ENCODE measurements around the gene TEPSIN.

Gene TEPSIN

DNA sequence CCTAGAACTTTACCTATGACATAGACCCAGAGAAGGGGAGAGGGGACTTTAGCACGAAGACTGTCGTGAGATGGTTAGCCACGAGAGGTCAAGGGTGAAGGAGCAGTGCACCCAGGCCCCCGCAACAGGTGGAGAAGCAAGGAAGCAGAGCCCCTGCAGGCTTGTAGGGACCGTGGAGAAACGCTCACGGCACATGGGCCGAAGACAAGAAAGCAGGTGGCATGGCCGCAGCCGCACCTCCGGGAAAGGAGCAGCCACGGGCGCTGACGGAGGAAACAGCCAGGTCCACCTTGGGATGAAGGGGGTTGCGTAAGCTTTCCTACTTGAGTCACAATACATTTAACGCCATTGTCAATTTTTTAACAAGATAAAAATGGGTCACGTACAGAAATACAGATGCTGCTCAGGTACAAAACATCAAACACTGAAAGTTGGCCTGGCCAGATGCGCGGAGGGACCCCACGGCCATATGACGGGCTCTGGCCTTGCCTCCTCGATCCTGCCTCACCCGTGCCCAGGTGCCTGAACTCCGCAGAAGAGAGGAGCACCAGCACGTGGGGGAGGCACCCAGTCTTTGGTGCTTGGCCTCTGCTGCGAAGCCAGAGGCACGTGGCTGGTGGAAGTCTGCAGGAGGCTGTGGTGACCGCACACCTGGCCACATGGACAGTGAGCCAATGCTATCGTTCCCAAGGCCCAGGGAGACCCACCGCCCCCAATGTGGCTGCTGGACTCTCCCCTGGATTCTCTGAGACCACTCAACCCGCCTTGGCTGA is 35.0 kb upstream of the TEPSIN start:
- Histone ChIP-seq H3K9ac (ENCODE audit: low read length) (no peak overlapping the region), H3K4me2 (ENCODE audit: low read length, poor library complexity, severe bottlenecking) (no peak overlapping the region), H3K9me3 (ENCODE audit: control insufficient read depth, low read length) (no peaks in the 10 kb centered on the region), H4K8ac (ENCODE audit: low read length) (no peak overlapping the region), H3K18ac (ENCODE audit: low read depth in 1 of 2, low read length in 2 of 2) (no peak overlapping the region), H4K91ac (ENCODE audit: low read length) (no peak overlapping the region), H3K27me3 (ENCODE audit: control insufficient read depth in 1 of 2, insufficient read depth in 1 of 2, low read length in 2 of 2) (no peaks in the 10 kb centered on the region), H3K14ac (ENCODE audit: low read length in 2 of 2) (no peak overlapping the region), H2BK12ac (ENCODE audit: low read length in 2 of 2) (no peak overlapping the region), H3K36me3 (ENCODE audit: control insufficient read depth in 1 of 2, insufficient read depth in 2 of 2, low read depth in 1 of 2, low read length in 2 of 2) (peaks cover 77 to 89% of the 10 kb centered on the region in 2 experiments), H3K27ac (ENCODE audit: low read length, poor library complexity, severe bottlenecking) (no peak overlapping the region), H2AK5ac (ENCODE audit: low read length, severe bottlenecking) (no peak overlapping the region), H2AFZ (ENCODE audit: low read depth, low read length) (no peak overlapping the region), H3K4me3 (ENCODE audit: insufficient read depth in 1 of 2, low read depth in 1 of 2, low read length in 2 of 2) (no peak overlapping the region), H3K23ac (ENCODE audit: low read length in 2 of 2) (no peak overlapping the region), H2BK120ac (ENCODE audit: low read depth, low read length) (no peak overlapping the region), H2BK5ac (ENCODE audit: low read depth, low read length, poor library complexity, severe bottlenecking) (no peak overlapping the region), H2BK15ac (ENCODE audit: low read depth, poor library complexity, severe bottlenecking) (no peak overlapping the region), H3K4me1 (ENCODE audit: control insufficient read depth, insufficient read depth, low read depth, low read length) (peaks cover 9% of the 10 kb centered on the region), H3K79me1 (replicated peaks; ENCODE audit: low read length, poor library complexity, severe bottlenecking) (peaks cover 23% of the 10 kb centered on the region), H3K4ac (ENCODE audit: low read depth in 1 of 2, low read length in 2 of 2) (no peak overlapping the region)
- DNase-seq = no peak
- WGBS = 98% methylated on average over 31 of the region's 31 CpGs

DNA sequence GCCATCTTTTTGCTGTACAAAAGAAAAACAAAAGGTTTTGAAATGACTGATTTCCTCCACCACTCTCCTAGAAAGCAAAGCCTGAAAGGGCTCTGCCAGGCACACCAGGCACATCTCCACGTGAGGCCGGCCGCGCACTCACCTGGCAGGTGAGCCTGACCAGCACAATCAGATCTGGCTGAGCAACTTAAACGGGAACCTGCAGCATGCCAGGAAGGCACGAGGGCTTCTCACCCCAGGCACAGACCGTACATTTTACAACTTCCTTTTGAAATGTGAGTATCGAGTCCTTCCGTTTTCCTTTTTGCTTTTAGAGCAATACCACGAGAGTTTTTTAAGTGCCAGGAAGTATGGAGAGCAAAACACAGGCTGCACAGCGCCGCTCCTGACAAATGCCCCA is 33.8 kb upstream of the TEPSIN start:
- Histone ChIP-seq H3K36me3 (ENCODE audit: control insufficient read depth in 1 of 2, insufficient read depth in 2 of 2, low read depth in 1 of 2, low read length in 2 of 2) (peaks cover 81% of the 10 kb centered on the region in 2 experiments), H3K9me3 (ENCODE audit: control insufficient read depth, low read length) (no peaks in the 10 kb centered on the region), H2BK120ac (ENCODE audit: low read depth, low read length) (no peak overlapping the region), H2BK5ac (ENCODE audit: low read depth, low read length, poor library complexity, severe bottlenecking) (no peak overlapping the region), H3K27ac (ENCODE audit: low read length, poor library complexity, severe bottlenecking) (no peak overlapping the region), H3K4me2 (ENCODE audit: low read length, poor library complexity, severe bottlenecking) (no peak overlapping the region), H3K23ac (ENCODE audit: low read length in 2 of 2) (no peak overlapping the region), H3K18ac (ENCODE audit: low read depth in 1 of 2, low read length in 2 of 2) (no peak overlapping the region), H2AK5ac (ENCODE audit: low read length, severe bottlenecking) (no peak overlapping the region), H4K91ac (ENCODE audit: low read length) (no peak overlapping the region), H2AFZ (ENCODE audit: low read depth, low read length) (no peak overlapping the region), H2BK15ac (ENCODE audit: low read depth, poor library complexity, severe bottlenecking) (no peak overlapping the region), H3K4me3 (ENCODE audit: insufficient read depth in 1 of 2, low read depth in 1 of 2, low read length in 2 of 2) (no peak overlapping the region), H3K4me1 (ENCODE audit: control insufficient read depth, insufficient read depth, low read depth, low read length) (peaks cover 9% of the 10 kb centered on the region), H3K9ac (ENCODE audit: low read length) (no peak overlapping the region), H3K4ac (ENCODE audit: low read depth in 1 of 2, low read length in 2 of 2) (no peak overlapping the region), H3K27me3 (ENCODE audit: control insufficient read depth in 1 of 2, insufficient read depth in 1 of 2, low read length in 2 of 2) (no peaks in the 10 kb centered on the region), H4K8ac (ENCODE audit: low read length) (no peak overlapping the region), H3K14ac (ENCODE audit: low read length in 2 of 2) (no peak overlapping the region), H2BK12ac (ENCODE audit: low read length in 2 of 2) (no peak overlapping the region), H3K79me1 (replicated peaks; ENCODE audit: low read length, poor library complexity, severe bottlenecking) (peaks cover 13% of the 10 kb centered on the region)
- no peak for DNase-seq
- WGBS = 94% methylated on average over 12 of the region's 12 CpGs

DNA sequence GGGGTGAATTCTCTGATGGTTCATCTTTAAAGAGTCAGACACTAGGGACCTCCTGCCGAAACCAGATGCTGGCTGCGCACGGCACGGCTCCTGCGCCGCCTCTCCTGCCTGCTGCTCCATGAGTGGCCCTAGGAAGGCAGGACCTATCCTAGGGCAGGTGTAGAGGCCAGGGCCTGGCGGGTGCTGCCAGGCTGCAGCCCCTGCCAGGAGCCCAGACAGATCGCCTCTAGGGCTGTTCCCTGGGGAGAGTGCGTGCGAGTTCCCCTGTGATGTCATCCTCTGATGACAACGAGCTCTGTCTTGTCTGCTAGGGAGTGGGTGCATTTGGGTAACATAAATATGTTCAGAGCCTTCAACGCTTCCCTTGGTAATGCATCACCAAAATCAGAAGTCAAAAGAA is 32.4 kb upstream of the TEPSIN start:
- no peak overlapping the region for H3K4me3 ChIP-seq (ENCODE audit: insufficient read depth in 1 of 2, low read depth in 1 of 2, low read length in 2 of 2)
- no peak overlapping the region for H3K14ac ChIP-seq (ENCODE audit: low read length in 2 of 2)
- peaks cover 67 to 75% of the 10 kb centered on the region in 2 experiments for H3K36me3 ChIP-seq (ENCODE audit: control insufficient read depth in 1 of 2, insufficient read depth in 2 of 2, low read depth in 1 of 2, low read length in 2 of 2)
- H3K4me1 ChIP-seq (ENCODE audit: control insufficient read depth, insufficient read depth, low read depth, low read length) = peaks cover 9% of the 10 kb centered on the region
- H2BK15ac ChIP-seq (ENCODE audit: low read depth, poor library complexity, severe bottlenecking) = no peak overlapping the region
- peaks cover 9% of the 10 kb centered on the region for H3K79me1 ChIP-seq (replicated peaks; ENCODE audit: low read length, poor library complexity, severe bottlenecking)
- no peak overlapping the region for H4K91ac ChIP-seq (ENCODE audit: low read length)
- H2BK120ac ChIP-seq (ENCODE audit: low read depth, low read length) = no peak overlapping the region
- no peak overlapping the region for H2AK5ac ChIP-seq (ENCODE audit: low read length, severe bottlenecking)
- no peak overlapping the region for H3K18ac ChIP-seq (ENCODE audit: low read depth in 1 of 2, low read length in 2 of 2)
- no peak overlapping the region for H3K23ac ChIP-seq (ENCODE audit: low read length in 2 of 2)
- WGBS = 96% methylated on average over 12 of the region's 12 CpGs
- H3K9ac ChIP-seq (ENCODE audit: low read length) = no peak overlapping the region
- no peak overlapping the region for H3K27ac ChIP-seq (ENCODE audit: low read length, poor library complexity, severe bottlenecking)
- H3K4me2 ChIP-seq (ENCODE audit: low read length, poor library complexity, severe bottlenecking) = no peak overlapping the region
- H2BK12ac ChIP-seq (ENCODE audit: low read length in 2 of 2) = no peak overlapping the region
- H3K27me3 ChIP-seq (ENCODE audit: control insufficient read depth in 1 of 2, insufficient read depth in 1 of 2, low read length in 2 of 2) = no peaks in the 10 kb centered on the region
- no peak for DNase-seq
- H2BK5ac ChIP-seq (ENCODE audit: low read depth, low read length, poor library complexity, severe bottlenecking) = no peak overlapping the region
- no peak overlapping the region for H2AFZ ChIP-seq (ENCODE audit: low read depth, low read length)
- H3K9me3 ChIP-seq (ENCODE audit: control insufficient read depth, low read length) = no peaks in the 10 kb centered on the region
- H4K8ac ChIP-seq (ENCODE audit: low read length) = no peak overlapping the region
- H3K4ac ChIP-seq (ENCODE audit: low read depth in 1 of 2, low read length in 2 of 2) = no peak overlapping the region

DNA sequence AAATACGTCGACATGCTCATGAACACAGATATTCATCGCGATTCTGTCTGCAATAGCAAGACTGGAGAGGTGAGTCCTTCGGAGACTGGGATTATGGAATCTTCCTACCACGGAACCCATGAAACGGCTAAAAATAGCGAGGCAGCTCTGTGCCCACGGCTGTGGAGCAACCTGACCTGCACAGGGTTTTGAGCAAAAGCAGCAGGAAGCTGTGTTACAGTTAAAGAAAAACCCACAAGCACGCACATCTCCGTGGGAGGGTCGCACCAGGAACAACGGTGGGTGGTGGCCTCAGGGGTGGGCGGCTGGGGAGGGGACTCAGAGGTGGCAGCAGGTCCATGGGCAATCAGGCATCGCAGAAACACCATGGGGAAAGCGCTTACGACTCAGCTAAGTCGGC is 31.4 kb upstream of the TEPSIN start:
- Histone ChIP-seq H3K27ac (ENCODE audit: low read length, poor library complexity, severe bottlenecking) (no peak overlapping the region), H3K4me1 (ENCODE audit: control insufficient read depth, insufficient read depth, low read depth, low read length) (peaks cover 9% of the 10 kb centered on the region), H2BK12ac (ENCODE audit: low read length in 2 of 2) (no peak overlapping the region), H3K18ac (ENCODE audit: low read depth in 1 of 2, low read length in 2 of 2) (no peak overlapping the region), H3K36me3 (ENCODE audit: control insufficient read depth in 1 of 2, insufficient read depth in 2 of 2, low read depth in 1 of 2, low read length in 2 of 2) (peaks cover 67 to 76% of the 10 kb centered on the region in 2 experiments), H2BK120ac (ENCODE audit: low read depth, low read length) (no peak overlapping the region), H3K4ac (ENCODE audit: low read depth in 1 of 2, low read length in 2 of 2) (no peak overlapping the region), H4K8ac (ENCODE audit: low read length) (no peak overlapping the region), H3K23ac (ENCODE audit: low read length in 2 of 2) (peak overlapping the region in 1 of 2 experiments; percentile 9), H3K4me2 (ENCODE audit: low read length, poor library complexity, severe bottlenecking) (no peak overlapping the region), H2BK5ac (ENCODE audit: low read depth, low read length, poor library complexity, severe bottlenecking) (no peak overlapping the region), H3K9ac (ENCODE audit: low read length) (no peak overlapping the region), H3K14ac (ENCODE audit: low read length in 2 of 2) (no peak overlapping the region), H2AK5ac (ENCODE audit: low read length, severe bottlenecking) (no peak overlapping the region), H2BK15ac (ENCODE audit: low read depth, poor library complexity, severe bottlenecking) (no peak overlapping the region), H3K4me3 (ENCODE audit: insufficient read depth in 1 of 2, low read depth in 1 of 2, low read length in 2 of 2) (no peak overlapping the region), H3K79me1 (replicated peaks; ENCODE audit: low read length, poor library complexity, severe bottlenecking) (peaks cover 14% of the 10 kb centered on the region), H2AFZ (ENCODE audit: low read depth, low read length) (no peak overlapping the region), H4K91ac (ENCODE audit: low read length) (no peak overlapping the region), H3K9me3 (ENCODE audit: control insufficient read depth, low read length) (no peaks in the 10 kb centered on the region), H3K27me3 (ENCODE audit: control insufficient read depth in 1 of 2, insufficient read depth in 1 of 2, low read length in 2 of 2) (no peaks in the 10 kb centered on the region)
- WGBS = 97% methylated on average over 18 of the region's 18 CpGs
- no peak for DNase-seq

Measured in mesenchymal stem cell (in vitro differentiated cells and primary cell).